Adipose tissue (tissue), 3 donors: ENCODE results near the gene GLIPR1L1. TPM values are rescaled to one million over a fixed set of nuclear protein-coding genes. Genes with fewer than 3 reads are reported as not detected.

Source experiments
- H3K27ac ChIP-seq: one replicate; pipeline ENCODE4 v1.5.1; 2013; ENCODE audit warnings: low read depth, low read length
- WGBS, 3 donors: extraction: QIAGEN DNeasy Blood & Tissue Kit; methylation state at CpG; one replicate each; pipeline ENCODE4 v1.1.7; 2013; 5-methylcytosine and 5-hydroxymethylcytosine counted together
- polyA plus RNA-seq, 3 donors: library from polyadenylated mRNA; stranded (reverse); fragments of 200-250 nt; gene quantifications; one replicate each; pipeline ENCODE4 v1.2.3, GENCODE V29; 2013
- donor health status: healthy with polysubstance abuse.
- donor health status: Bipolar disorder and iron deficiency.
- donor health status: healthy.

GLIPR1L1 gene
- polyA plus RNA-seq, 3 donors, result not detected

GRCh38 chr12:75419841-75420240 is 85.4 kb downstream of the GLIPR1L1 start:
- H3K27ac ChIP-seq, result no peak overlapping the region
- WGBS, 3 donors, result 67 to 77% (median 69%) methylated on average over 2 of the region's 2 CpGs

Other genes starting within 250 kb of the GLIPR1L1 start
- gene KCNC2, start 124.8 kb upstream of the GLIPR1L1 start, polyA plus RNA-seq, result not detected
- gene CAPS2, start 4.3 kb upstream of the GLIPR1L1 start, polyA plus RNA-seq, result 1 to 10 TPM in 2 of 3 donors, under 1 TPM in 1; 0.77 to 6.1 (median 2.1) TPM
- 1 to 10 TPM in 1 of 3 donors, under 1 TPM in 2; 0.71 to 1.3 (median 0.74) TPM for gene GLIPR1L2, start 56.4 kb downstream of the GLIPR1L1 start, polyA plus RNA-seq
- 1 to 10 TPM; 1.3 to 9.5 (median 7.8) TPM for gene GLIPR1, start 146.1 kb downstream of the GLIPR1L1 start, polyA plus RNA-seq
- 10 to 100 TPM in 2 of 3 donors, 1 to 10 TPM in 1; 8.7 to 18.9 (median 15.7) TPM for gene KRR1, start 176.9 kb downstream of the GLIPR1L1 start, polyA plus RNA-seq